ENCODE data around the gene LDLRAD4. TPM values are rescaled to one million over a fixed set of nuclear protein-coding genes. Genes with fewer than 3 reads are reported as not detected.

Gene LDLRAD4
- polyA plus RNA-seq, 1 of the 3 experiments (the other 2 are of a cell fraction) = 0.16 TPM

DNA sequence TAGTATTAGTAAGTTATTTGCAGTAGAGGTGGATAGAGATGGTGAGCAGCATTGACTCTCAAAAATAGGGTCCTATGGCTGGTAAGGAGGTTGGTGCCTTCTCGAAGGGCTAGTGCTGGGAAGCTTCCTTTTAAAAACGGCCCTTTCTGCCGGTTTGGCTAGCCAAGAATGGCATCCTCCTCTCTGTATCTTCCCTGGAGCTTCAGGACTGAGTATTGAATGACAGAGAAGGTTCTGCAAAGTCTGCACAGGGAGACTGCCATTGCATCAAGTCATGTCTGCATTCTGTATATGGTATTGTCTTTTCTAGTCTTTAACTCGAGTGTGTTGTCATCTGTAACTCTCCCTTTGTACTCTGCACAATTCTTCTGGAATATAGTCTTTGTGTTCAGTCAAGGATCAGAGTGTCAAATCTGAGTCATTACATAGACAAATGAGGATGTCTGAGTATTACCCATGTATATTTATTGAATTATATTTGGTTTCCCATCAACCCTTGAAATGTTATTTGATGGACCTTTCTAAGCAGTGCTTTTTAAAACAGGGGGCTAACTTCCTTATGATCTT is 1.1 kb downstream of the LDLRAD4 start (continued):
- TF ChIP-seq, protein P1, sequence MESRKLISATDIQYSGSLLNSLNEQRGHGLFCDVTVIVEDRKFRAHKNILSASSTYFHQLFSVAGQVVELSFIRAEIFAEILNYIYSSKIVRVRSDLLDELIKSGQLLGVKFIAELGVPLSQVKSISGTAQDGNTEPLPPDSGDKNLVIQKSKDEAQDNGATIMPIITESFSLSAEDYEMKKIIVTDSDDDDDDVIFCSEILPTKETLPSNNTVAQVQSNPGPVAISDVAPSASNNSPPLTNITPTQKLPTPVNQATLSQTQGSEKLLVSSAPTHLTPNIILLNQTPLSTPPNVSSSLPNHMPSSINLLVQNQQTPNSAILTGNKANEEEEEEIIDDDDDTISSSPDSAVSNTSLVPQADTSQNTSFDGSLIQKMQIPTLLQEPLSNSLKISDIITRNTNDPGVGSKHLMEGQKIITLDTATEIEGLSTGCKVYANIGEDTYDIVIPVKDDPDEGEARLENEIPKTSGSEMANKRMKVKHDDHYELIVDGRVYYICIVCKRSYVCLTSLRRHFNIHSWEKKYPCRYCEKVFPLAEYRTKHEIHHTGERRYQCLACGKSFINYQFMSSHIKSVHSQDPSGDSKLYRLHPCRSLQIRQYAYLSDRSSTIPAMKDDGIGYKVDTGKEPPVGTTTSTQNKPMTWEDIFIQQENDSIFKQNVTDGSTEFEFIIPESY (IDR thresholded peaks at IDR 0.05; ENCODE audit: borderline replicate concordance, low read depth) = no peak
- TF ChIP-seq GABPA (IDR thresholded peaks at IDR 0.05; ENCODE audit: low read depth) (no peak), RCOR1 (IDR thresholded peaks at IDR 0.05; ENCODE audit: low read length) (no peak), NFIC (IDR thresholded peaks at IDR 0.05; ENCODE audit: borderline replicate concordance) (no peak), POLR2AphosphoS5 (IDR thresholded peaks at IDR 0.05; ENCODE audit: low read depth, low read length) (no peak), FOXM1 (IDR thresholded peaks at IDR 0.05; ENCODE audit: low read depth) (no peak), MEF2A (IDR thresholded peaks at IDR 0.05; ENCODE audit: borderline replicate concordance, low read depth) (no peak)
- TF ChIP-seq, protein P2, sequence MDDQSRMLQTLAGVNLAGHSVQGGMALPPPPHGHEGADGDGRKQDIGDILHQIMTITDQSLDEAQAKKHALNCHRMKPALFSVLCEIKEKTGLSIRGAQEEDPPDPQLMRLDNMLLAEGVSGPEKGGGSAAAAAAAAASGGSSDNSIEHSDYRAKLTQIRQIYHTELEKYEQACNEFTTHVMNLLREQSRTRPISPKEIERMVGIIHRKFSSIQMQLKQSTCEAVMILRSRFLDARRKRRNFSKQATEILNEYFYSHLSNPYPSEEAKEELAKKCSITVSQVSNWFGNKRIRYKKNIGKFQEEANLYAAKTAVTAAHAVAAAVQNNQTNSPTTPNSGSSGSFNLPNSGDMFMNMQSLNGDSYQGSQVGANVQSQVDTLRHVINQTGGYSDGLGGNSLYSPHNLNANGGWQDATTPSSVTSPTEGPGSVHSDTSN (IDR thresholded peaks at IDR 0.05) = no peak
- TF ChIP-seq, protein P3, sequence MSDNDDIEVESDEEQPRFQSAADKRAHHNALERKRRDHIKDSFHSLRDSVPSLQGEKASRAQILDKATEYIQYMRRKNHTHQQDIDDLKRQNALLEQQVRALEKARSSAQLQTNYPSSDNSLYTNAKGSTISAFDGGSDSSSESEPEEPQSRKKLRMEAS (IDR thresholded peaks at IDR 0.05; ENCODE audit: low read depth) = no peak
- TF ChIP-seq, protein P4, sequence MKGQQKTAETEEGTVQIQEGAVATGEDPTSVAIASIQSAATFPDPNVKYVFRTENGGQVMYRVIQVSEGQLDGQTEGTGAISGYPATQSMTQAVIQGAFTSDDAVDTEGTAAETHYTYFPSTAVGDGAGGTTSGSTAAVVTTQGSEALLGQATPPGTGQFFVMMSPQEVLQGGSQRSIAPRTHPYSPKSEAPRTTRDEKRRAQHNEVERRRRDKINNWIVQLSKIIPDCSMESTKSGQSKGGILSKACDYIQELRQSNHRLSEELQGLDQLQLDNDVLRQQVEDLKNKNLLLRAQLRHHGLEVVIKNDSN (IDR thresholded peaks at IDR 0.05; ENCODE audit: borderline replicate concordance, low read depth) = no peak

DNA sequence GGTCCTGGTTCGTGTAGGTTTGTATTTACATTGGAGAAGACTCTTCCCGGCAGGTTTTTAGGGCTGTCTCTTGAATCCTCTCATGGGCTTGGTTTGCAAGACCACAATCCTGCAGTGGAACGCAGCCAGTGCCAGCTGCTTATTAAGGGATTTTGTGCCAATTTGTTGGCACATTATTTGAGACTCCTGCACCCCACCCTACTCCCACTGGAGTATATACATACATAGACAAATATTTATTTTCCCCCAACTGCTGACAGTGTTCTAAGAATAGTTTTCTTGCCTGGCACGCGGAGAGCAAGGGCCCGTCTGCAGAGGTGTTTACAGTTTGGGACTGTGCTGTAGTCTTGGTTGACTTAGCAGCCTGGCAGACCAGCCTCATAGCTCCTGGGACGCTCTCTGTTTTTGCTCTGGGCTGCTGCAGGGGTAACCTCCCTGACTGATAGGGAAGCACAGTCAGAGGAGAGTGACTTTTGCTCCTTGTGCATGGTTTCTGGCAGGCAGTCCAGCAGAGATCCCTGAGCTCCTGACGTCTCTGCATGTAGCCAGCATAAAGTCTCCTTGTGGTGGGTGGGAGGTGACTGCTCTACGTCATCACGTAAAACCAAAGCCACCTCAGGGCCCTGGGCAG is 1.9 kb downstream of the LDLRAD4 start:
- no peak overlapping the region for H2AFZ ChIP-seq (ENCODE audit: low read depth)
- H3K27me3 ChIP-seq (ENCODE audit: insufficient read depth) = peaks cover 23% of the 10 kb centered on the region; the same call in 1 of the 2 replicates
- DNase-seq = no peak
- TF ChIP-seq NRF1 (IDR thresholded peaks at IDR 0.05; ENCODE audit: low read depth, low read length) = no peak
- TF ChIP-seq, protein P2 (IDR thresholded peaks at IDR 0.05) = no peak
- TF ChIP-seq EP300 (IDR thresholded peaks at IDR 0.05; ENCODE audit: borderline replicate concordance in 1 of 2, low read depth in 1 of 2, low read length in 1 of 2) = no peak
- no peak for TF ChIP-seq JUND (IDR thresholded peaks at IDR 0.05)
- TF ChIP-seq, protein P5, sequence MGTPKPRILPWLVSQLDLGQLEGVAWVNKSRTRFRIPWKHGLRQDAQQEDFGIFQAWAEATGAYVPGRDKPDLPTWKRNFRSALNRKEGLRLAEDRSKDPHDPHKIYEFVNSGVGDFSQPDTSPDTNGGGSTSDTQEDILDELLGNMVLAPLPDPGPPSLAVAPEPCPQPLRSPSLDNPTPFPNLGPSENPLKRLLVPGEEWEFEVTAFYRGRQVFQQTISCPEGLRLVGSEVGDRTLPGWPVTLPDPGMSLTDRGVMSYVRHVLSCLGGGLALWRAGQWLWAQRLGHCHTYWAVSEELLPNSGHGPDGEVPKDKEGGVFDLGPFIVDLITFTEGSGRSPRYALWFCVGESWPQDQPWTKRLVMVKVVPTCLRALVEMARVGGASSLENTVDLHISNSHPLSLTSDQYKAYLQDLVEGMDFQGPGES (IDR thresholded peaks at IDR 0.05; ENCODE audit: low read depth, low read length) = no peak
- no peak for TF ChIP-seq RAD21 (IDR thresholded peaks at IDR 0.05; ENCODE audit: low read length)
- TF ChIP-seq, protein P3 (IDR thresholded peaks at IDR 0.05; ENCODE audit: low read depth) = no peak
- TF ChIP-seq FOXM1 (IDR thresholded peaks at IDR 0.05; ENCODE audit: low read depth) = no peak
- no peak for TF ChIP-seq NFIC (IDR thresholded peaks at IDR 0.05; ENCODE audit: borderline replicate concordance)
- no peak for TF ChIP-seq EZH2phosphoT487 (IDR thresholded peaks at IDR 0.05; ENCODE audit: borderline replicate concordance, low read depth)
- TF ChIP-seq, protein P6, sequence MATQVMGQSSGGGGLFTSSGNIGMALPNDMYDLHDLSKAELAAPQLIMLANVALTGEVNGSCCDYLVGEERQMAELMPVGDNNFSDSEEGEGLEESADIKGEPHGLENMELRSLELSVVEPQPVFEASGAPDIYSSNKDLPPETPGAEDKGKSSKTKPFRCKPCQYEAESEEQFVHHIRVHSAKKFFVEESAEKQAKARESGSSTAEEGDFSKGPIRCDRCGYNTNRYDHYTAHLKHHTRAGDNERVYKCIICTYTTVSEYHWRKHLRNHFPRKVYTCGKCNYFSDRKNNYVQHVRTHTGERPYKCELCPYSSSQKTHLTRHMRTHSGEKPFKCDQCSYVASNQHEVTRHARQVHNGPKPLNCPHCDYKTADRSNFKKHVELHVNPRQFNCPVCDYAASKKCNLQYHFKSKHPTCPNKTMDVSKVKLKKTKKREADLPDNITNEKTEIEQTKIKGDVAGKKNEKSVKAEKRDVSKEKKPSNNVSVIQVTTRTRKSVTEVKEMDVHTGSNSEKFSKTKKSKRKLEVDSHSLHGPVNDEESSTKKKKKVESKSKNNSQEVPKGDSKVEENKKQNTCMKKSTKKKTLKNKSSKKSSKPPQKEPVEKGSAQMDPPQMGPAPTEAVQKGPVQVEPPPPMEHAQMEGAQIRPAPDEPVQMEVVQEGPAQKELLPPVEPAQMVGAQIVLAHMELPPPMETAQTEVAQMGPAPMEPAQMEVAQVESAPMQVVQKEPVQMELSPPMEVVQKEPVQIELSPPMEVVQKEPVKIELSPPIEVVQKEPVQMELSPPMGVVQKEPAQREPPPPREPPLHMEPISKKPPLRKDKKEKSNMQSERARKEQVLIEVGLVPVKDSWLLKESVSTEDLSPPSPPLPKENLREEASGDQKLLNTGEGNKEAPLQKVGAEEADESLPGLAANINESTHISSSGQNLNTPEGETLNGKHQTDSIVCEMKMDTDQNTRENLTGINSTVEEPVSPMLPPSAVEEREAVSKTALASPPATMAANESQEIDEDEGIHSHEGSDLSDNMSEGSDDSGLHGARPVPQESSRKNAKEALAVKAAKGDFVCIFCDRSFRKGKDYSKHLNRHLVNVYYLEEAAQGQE (IDR thresholded peaks at IDR 0.05; ENCODE audit: low read depth, low read length) = no peak

More for the DNA sequence above, 1.9 kb downstream of the LDLRAD4 start:
- H3K36me3 ChIP-seq (replicated peaks in 1 of 2; ENCODE audit: control insufficient read depth in 1 of 2, insufficient read depth in 2 of 2, low read length in 1 of 2) = no peaks in the 10 kb centered on the region
- peaks cover 9 to 51% of the 10 kb centered on the region in 2 experiments; a peak in 3 of 4 replicates for H3K4me1 ChIP-seq (ENCODE audit: control insufficient read depth in 1 of 2, insufficient read depth in 2 of 2, low read depth in 1 of 2, low read length in 1 of 2)
- H3K4me3 ChIP-seq (ENCODE audit: low read depth in 2 of 2, low read length in 1 of 2) = peak overlapping the region in 1 of 2 experiments; percentile 19; a peak in 1 of 4 replicates
- H4K20me1 ChIP-seq (ENCODE audit: insufficient read depth) = no peaks in the 10 kb centered on the region
- no peaks in the 10 kb centered on the region for H3K79me2 ChIP-seq (ENCODE audit: insufficient read depth)
- ChIA-PET POLR2A (no interaction called here), CTCF (interaction anchor here (1.0 to 5.5 kb wide), 5 partner anchors 61 to 409 kb away, joined by 3 to 85 read pairs (median 5); no protein-coding TSS in a partner anchor)
- no peaks in the 10 kb centered on the region for H3K9me2 ChIP-seq
- 71% methylated on average over 10 of the region's 10 CpGs for WGBS (ENCODE audit: low lambda C conversion rate)
- H3K4me2 ChIP-seq = no peak overlapping the region
- no peak overlapping the region for H3K9ac ChIP-seq
- H3F3A ChIP-seq (replicated peaks; ENCODE audit: insufficient read depth) = peaks cover 11% of the 10 kb centered on the region
- peak overlapping the region in 1 of 2 experiments; percentile 100; a peak in 2 of 4 replicates for H3K27ac ChIP-seq (ENCODE audit: low read depth in 2 of 2, low read length in 1 of 2)
- no peaks in the 10 kb centered on the region for H3K9me3 ChIP-seq

Data from SK-N-SH (cell line).